ENCODE results near the gene CDKN2B-AS1.
"Not testable (repeated sequence)": the region's sequence is repeated elsewhere in the genome, so short reads cannot be mapped to it uniquely, and the experiment has no call there.

Gene CDKN2B-AS1

GRCh38 chr9:21994556-21995005 lies at the start of gene CDKN2B-AS1:
Gene CDKN2B-AS1 (plus strand): TSS chr9:21994791.
- H3K27me3 ChIP-seq (ENCODE audit: low read length) = no peaks in the 10 kb centered on the region
- H4K20me1 ChIP-seq (ENCODE audit: low read depth, low read length) = peaks cover 7% of the 10 kb centered on the region; the same call in 1 of the 2 replicates
- peaks cover 8% of the 10 kb centered on the region for H3F3A ChIP-seq (ENCODE audit: insufficient read depth)
- peak within 1 kb of the TSS; percentile 93 for H3K4me2 ChIP-seq (ENCODE audit: low read depth, low read length, poor library complexity, severe bottlenecking)
- no peaks in the 10 kb centered on the region for H3K9me3 ChIP-seq (ENCODE audit: insufficient read depth, low read length)
- TF ChIP-seq, protein P1, sequence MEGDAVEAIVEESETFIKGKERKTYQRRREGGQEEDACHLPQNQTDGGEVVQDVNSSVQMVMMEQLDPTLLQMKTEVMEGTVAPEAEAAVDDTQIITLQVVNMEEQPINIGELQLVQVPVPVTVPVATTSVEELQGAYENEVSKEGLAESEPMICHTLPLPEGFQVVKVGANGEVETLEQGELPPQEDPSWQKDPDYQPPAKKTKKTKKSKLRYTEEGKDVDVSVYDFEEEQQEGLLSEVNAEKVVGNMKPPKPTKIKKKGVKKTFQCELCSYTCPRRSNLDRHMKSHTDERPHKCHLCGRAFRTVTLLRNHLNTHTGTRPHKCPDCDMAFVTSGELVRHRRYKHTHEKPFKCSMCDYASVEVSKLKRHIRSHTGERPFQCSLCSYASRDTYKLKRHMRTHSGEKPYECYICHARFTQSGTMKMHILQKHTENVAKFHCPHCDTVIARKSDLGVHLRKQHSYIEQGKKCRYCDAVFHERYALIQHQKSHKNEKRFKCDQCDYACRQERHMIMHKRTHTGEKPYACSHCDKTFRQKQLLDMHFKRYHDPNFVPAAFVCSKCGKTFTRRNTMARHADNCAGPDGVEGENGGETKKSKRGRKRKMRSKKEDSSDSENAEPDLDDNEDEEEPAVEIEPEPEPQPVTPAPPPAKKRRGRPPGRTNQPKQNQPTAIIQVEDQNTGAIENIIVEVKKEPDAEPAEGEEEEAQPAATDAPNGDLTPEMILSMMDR (IDR thresholded peaks at IDR 0.05; ENCODE audit: insufficient read depth, low read length, poor library complexity, severe bottlenecking) = no peak
- no peak for TF ChIP-seq EZH2phosphoT487 (conservative IDR thresholded peaks at IDR 0.05; ENCODE audit: low read length)
- H3K4me3 ChIP-seq (ENCODE audit: insufficient read depth, low read length, poor library complexity, severe bottlenecking) = peak within 1 kb of the TSS; percentile 87
- H3K9ac ChIP-seq (ENCODE audit: low read length) = peak within 1 kb of the TSS; percentile 88
- no peaks in the 10 kb centered on the region for H3K9me2 ChIP-seq (replicated peaks; ENCODE audit: insufficient read depth, low read length)
- peak within 1 kb of the TSS; percentile 93 for H2AFZ ChIP-seq (ENCODE audit: low read depth, low read length, severe bottlenecking)
- H3K79me2 ChIP-seq (ENCODE audit: insufficient read depth, low read length) = peaks cover 53% of the 10 kb centered on the region
- H3K36me3 ChIP-seq (ENCODE audit: low read length) = peaks cover 21% of the 10 kb centered on the region
- H3K27ac ChIP-seq (ENCODE audit: low read depth, low read length) = peak within 1 kb of the TSS; percentile 97

- H3K4me3 ChIP-seq (ENCODE audit: insufficient read depth, low read length, poor library complexity, severe bottlenecking) = no peak overlapping the region
- no peak overlapping the region for H2AFZ ChIP-seq (ENCODE audit: low read depth, low read length, severe bottlenecking)
- H3K9me2 ChIP-seq (replicated peaks; ENCODE audit: insufficient read depth, low read length) = no peaks in the 10 kb centered on the region
- TF ChIP-seq, protein P1 (IDR thresholded peaks at IDR 0.05; ENCODE audit: insufficient read depth, low read length, poor library complexity, severe bottlenecking) = no peak
- no peak for TF ChIP-seq EZH2phosphoT487 (conservative IDR thresholded peaks at IDR 0.05; ENCODE audit: low read length)
- no peak overlapping the region for H3K4me2 ChIP-seq (ENCODE audit: low read depth, low read length, poor library complexity, severe bottlenecking)
- no peaks in the 10 kb centered on the region for H3F3A ChIP-seq (ENCODE audit: insufficient read depth)
- H3K9ac ChIP-seq (ENCODE audit: low read length) = no peak overlapping the region
- H3K36me3 ChIP-seq (ENCODE audit: low read length) = no peaks in the 10 kb centered on the region
- H4K20me1 ChIP-seq (ENCODE audit: low read depth, low read length) = no peaks in the 10 kb centered on the region
- no peaks in the 10 kb centered on the region for H3K9me3 ChIP-seq (ENCODE audit: insufficient read depth, low read length)
- H3K79me2 ChIP-seq (ENCODE audit: insufficient read depth, low read length) = no peaks in the 10 kb centered on the region
- H3K27ac ChIP-seq (ENCODE audit: low read depth, low read length) = no peak overlapping the region
- H3K27me3 ChIP-seq (ENCODE audit: low read length) = no peaks in the 10 kb centered on the region
These were observed 49.0 kb upstream of the CDKN2B-AS1 start for GRCh38 chr9:21945606-21946005.

GRCh38 chr9:21958833-21959232 lies 35.8 kb upstream of the CDKN2B-AS1 start:
- H3K9me3 ChIP-seq (ENCODE audit: insufficient read depth, low read length) = no peaks in the 10 kb centered on the region
- no peaks in the 10 kb centered on the region for H3K79me2 ChIP-seq (ENCODE audit: insufficient read depth, low read length)
- no peak overlapping the region for H3K4me3 ChIP-seq (ENCODE audit: insufficient read depth, low read length, poor library complexity, severe bottlenecking)
- no peak overlapping the region for H3K9ac ChIP-seq (ENCODE audit: low read length)
- H2AFZ ChIP-seq (ENCODE audit: low read depth, low read length, severe bottlenecking) = no peak overlapping the region
- H3K4me2 ChIP-seq (ENCODE audit: low read depth, low read length, poor library complexity, severe bottlenecking) = no peak overlapping the region
- H3K27ac ChIP-seq (ENCODE audit: low read depth, low read length) = no peak overlapping the region
- no peaks in the 10 kb centered on the region for H3K27me3 ChIP-seq (ENCODE audit: low read length)
- no peaks in the 10 kb centered on the region for H3K9me2 ChIP-seq (replicated peaks; ENCODE audit: insufficient read depth, low read length)
- no peaks in the 10 kb centered on the region for H3F3A ChIP-seq (ENCODE audit: insufficient read depth)
- H3K36me3 ChIP-seq (ENCODE audit: low read length) = no peaks in the 10 kb centered on the region
- TF ChIP-seq, protein P1 (IDR thresholded peaks at IDR 0.05; ENCODE audit: insufficient read depth, low read length, poor library complexity, severe bottlenecking) = no peak
- TF ChIP-seq EZH2phosphoT487 (conservative IDR thresholded peaks at IDR 0.05; ENCODE audit: low read length) = no peak
- no peaks in the 10 kb centered on the region for H4K20me1 ChIP-seq (ENCODE audit: low read depth, low read length)

DNA sequence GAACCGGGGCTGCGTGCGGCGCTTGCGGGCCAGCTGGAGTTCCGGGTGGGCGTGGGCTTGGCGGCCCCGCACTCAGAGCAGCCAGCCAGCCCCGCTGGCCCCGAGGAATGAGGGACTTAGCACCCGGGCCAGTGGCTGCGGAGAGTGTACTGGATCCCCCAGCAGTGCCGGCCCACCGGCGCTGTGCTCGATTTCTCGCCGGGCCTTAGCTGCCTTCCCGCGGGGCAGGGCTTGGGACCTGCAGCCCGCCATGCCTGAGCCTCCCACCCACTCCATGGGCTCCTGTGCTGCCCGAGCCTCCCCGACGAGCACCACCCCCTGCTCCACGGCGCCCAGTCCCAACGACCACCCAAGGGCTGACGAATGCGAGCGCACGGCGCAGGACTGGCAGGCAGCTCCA lies 35.3 kb upstream of the CDKN2B-AS1 start:
- H3K9ac ChIP-seq (ENCODE audit: low read length) = not testable (repeated sequence)

More for the DNA sequence above, 35.3 kb upstream of the CDKN2B-AS1 start:
- not testable (repeated sequence) for H2AFZ ChIP-seq (ENCODE audit: low read depth, low read length, severe bottlenecking); H3K4me3 ChIP-seq (ENCODE audit: insufficient read depth, low read length, poor library complexity, severe bottlenecking); H3K4me2 ChIP-seq (ENCODE audit: low read depth, low read length, poor library complexity, severe bottlenecking); H4K20me1 ChIP-seq (ENCODE audit: low read depth, low read length); H3K79me2 ChIP-seq (ENCODE audit: insufficient read depth, low read length); H3K27me3 ChIP-seq (ENCODE audit: low read length); H3F3A ChIP-seq (ENCODE audit: insufficient read depth); H3K9me2 ChIP-seq (replicated peaks; ENCODE audit: insufficient read depth, low read length); H3K9me3 ChIP-seq (ENCODE audit: insufficient read depth, low read length); H3K27ac ChIP-seq (ENCODE audit: low read depth, low read length); H3K36me3 ChIP-seq (ENCODE audit: low read length)

Measured in SU-DHL-6 (cell line).